Hindlimb muscle (tissue), 1 donor: ENCODE results near the gene DEDD2. TPM values are rescaled to one million over a fixed set of nuclear protein-coding genes. Genes with fewer than 3 reads are reported as not detected.

Experiments
- polyA plus RNA-seq: library from polyadenylated mRNA; unstranded; fragments of 120-200 nt; gene quantifications from one replicate; pipeline ENCODE4 v1.2.1, GENCODE V29; 2013; ENCODE audit not compliant: insufficient read length

Gene DEDD2
- polyA plus RNA-seq, 1 donor, result 16.6 TPM

Other genes starting within 250 kb of the DEDD2 start
- not detected for gene ATP1A3, start 223.4 kb downstream of the DEDD2 start, polyA plus RNA-seq
- gene GRIK5, start 147.5 kb downstream of the DEDD2 start, polyA plus RNA-seq, result 2.2 TPM
- gene ZNF574, start 141.5 kb downstream of the DEDD2 start, polyA plus RNA-seq, result 12.4 TPM
- gene POU2F2, start 85.2 kb downstream of the DEDD2 start, polyA plus RNA-seq, result 2.0 TPM
- gene ZNF526, start 2.6 kb upstream of the DEDD2 start, polyA plus RNA-seq, result 6.7 TPM
- gene GSK3A, start 24.9 kb upstream of the DEDD2 start, polyA plus RNA-seq, result 47.4 TPM
- gene ERF, start 37.5 kb upstream of the DEDD2 start, polyA plus RNA-seq, result 34.5 TPM
- 44.8 TPM for gene CIC, start 51.6 kb upstream of the DEDD2 start, polyA plus RNA-seq
- gene PRR19, start 84.5 kb upstream of the DEDD2 start, polyA plus RNA-seq, result 0.53 TPM
- gene PAFAH1B3, start 84.9 kb upstream of the DEDD2 start, polyA plus RNA-seq, result 33.6 TPM
- gene TMEM145, start 95.6 kb upstream of the DEDD2 start, polyA plus RNA-seq, result 0.41 TPM
- 30.9 TPM for gene MEGF8, start 108.0 kb upstream of the DEDD2 start, polyA plus RNA-seq
- not detected for gene CNFN, start 172.6 kb upstream of the DEDD2 start, polyA plus RNA-seq
- gene LIPE, start 209.7 kb upstream of the DEDD2 start, polyA plus RNA-seq, result 11.6 TPM
- not detected for gene CXCL17, start 225.3 kb upstream of the DEDD2 start, polyA plus RNA-seq